Measurements from ENCODE around the gene CXCL8.

- no peak for TF ChIP-seq CTCF (IDR thresholded peaks at IDR 0.05)
- no peak for TF ChIP-seq POLR2A (IDR thresholded peaks at IDR 0.05)
These were observed 19.0 kb downstream of the CXCL8 start for GRCh38 chr4:73759357-73759756.
